HG03066 (cell line): ENCODE data around the gene FOXO6.
A peak's percentile ranks its signal among the peaks of the same experiment; 100 is the strongest.

Experiments used
- ATAC-seq: cut with Tn5 transposase; IDR thresholded peaks from one replicate; pipeline ENCODE4 v1.9.1; 2021; ENCODE audit warnings: low read depth; ENCODE audit not compliant: unreplicated experiment

FOXO6 gene

DNA sequence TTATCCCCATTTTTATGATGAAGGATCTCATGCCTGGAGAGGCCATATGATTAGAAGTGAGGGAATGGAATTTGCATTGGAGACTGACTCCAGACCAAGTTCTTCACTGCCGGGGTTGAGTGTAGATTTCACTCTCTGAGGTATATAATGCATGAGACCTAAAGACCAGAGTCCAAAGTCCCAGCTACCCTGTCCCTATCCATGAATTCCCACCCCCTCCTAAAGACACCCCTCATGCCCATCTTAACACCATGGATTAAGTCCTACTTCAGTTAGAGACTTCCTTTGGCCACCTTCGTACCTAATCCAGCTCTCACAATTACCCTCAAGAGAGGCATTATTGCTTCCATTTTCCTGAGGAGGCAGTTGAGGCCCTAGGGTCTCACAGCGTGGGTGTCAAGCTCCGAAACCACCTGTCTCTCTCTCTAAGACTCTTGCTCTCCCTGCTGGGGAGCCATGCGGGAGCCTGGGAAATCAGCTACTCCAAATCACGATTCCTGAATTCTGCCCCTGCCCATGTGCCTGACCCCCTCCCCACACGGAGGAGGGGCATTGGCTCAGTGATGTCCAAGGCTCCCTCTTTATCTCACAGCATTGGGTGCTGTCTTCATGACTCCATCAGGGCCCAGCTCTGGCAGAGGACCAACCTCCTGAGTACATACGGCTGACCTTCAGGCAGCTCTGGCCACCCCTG lies 11.7 kb upstream of the FOXO6 start:
- no peak for ATAC-seq

DNA sequence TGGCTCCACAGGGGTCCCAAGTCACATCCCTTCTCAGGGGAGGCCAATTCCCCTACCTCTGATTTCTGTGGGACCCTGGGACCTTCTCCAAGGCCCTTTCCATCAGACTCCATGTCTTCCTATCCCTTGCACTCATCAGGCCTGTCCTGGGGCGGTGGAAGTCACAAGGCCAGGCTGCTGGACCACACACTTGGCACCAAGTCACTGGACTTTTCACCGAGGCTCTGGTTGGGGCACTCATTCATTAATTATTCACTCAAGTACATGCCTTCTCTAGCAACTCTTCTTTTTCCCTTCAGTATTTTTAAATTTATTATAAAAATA lies 11.2 kb upstream of the FOXO6 start:
- no peak for ATAC-seq

DNA sequence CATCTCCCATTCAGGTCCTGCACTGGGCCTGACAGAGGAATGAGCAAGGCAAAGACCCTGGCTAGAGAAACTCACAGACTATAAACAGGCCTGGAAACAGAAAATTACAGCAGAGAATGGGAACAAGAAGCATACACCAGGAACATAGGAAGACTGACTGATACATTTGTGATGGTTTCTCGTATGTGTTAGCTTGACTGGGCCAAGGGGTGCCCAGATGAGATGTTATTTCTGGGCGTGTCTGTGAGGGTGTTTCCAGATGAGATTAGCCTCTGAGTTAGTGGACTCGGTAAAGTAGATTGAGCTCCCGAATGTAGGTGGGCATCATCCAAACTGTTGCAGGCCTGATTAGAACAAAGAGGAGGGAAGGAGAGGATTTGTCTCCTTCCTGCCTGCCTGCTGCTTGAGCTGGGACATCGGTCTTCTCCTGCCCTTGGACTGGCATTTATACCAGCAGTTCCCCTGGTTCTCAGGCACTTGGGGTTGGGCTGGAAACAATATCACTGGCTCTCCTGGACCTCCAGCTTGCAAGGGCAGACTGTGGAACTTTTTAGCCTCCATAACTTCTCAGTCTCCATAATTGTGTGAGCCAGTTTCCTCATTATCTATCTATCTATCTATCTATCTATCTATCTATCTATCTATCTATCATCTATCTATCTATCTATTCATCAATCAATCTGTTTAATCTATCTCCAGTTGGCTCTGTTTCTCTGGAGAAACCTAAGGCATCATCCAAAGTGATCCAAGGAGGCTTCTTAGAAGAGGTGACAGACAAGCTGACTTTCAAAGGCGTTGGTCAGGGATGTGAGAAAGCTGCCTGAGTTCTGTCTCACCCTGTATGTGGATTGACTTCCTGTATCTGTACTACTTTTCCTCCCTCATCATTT lies 9.7 kb upstream of the FOXO6 start:
- ATAC-seq = no peak

DNA sequence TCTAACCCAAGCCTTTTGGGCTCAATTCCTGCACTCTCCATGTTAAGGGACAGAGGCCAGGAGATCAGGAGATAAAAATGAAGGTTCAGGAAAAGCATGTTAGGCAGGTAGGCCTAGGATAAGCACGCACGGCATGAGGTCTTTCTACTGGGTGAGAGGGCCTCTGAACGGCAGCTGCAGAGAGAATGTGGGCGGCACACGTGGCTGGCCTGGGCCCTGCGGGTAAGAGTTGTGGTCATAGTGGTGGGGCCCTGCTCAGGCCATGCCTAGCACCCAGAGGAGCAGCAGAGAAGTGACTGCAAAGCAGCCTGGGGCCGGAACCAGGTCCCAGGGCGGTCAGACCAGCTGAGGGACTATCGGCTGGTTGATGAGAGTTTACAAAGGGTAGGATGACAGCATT lies 7.5 kb upstream of the FOXO6 start:
- ATAC-seq = peak; percentile 68

DNA sequence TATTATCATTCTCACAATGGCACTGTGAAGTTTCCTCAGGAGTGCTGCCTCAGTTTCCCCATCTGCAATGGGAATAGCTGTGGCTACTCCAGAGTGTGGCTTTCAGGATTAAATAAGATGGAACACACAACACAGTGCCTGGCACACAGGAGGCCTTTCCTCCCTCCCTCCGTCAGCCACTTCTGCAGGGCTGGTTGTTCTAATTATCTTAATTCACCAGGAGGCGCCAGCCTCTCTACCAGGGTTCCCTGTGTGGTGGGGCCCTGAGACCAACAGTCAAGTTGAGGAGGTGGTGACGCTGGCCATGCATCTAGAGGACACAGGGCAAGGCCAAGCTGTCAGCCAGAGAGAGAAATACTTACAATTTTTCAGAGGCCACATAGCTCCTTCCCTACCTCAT lies 6.3 kb upstream of the FOXO6 start:
- no peak for ATAC-seq

DNA sequence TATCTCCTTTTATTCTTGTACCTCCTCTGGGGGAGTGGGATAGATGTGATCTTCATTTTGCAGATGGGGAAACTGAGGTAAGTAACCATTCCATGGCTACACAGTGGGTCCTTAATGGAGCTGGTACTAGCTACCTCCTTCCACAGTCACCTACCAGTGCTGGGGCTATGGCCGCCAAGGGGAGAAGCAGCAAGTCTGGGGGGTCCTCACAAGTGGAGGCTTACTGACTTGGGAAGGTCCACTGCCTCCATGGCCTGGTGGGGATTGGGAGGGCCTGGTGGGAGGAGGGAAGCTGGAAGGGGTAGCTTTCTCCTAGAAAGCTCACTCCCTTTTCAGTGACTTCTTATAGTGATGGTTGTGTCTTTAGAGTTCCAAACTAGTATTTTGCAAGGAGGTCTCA lies 5.9 kb upstream of the FOXO6 start:
- ATAC-seq = no peak

DNA sequence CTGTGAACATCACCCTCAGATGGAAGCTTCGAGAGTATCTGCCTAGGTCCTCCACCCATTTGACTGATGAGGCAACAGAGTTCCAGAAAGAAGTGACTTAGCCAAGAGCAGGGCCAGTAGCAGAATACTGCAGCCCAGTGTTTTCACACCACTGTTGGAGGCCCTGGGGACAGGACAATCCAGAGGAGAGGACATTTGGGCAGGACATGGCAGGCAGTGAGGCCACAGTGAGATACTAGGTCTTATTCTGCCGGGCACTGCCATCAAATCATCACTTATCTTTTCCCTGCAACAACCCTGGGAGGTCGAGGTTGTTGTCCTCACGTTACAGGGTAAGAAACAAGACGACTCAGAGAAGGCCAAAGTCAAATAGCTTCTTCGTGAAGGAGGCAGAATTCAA lies 5.5 kb upstream of the FOXO6 start:
- ATAC-seq = no peak

DNA sequence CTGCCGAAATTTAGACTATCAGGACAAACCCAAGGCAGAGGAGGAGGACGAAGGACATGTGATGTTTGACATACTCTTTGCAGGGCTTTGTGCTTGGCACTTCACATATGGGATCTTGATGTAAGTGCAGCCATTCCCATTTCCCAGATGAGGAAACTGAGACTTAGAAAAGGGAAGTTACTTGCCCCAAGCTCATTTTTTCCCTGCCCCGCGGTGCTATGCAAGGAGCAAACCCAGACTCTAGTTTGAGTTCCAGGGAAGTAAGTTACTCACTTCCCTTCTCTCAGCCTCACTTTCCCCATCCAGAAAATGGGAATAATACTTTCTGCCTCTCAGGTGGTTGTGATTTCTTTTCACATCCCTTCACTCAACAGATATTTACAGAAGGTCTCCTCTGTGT lies 4.5 kb upstream of the FOXO6 start:
- no peak for ATAC-seq

DNA sequence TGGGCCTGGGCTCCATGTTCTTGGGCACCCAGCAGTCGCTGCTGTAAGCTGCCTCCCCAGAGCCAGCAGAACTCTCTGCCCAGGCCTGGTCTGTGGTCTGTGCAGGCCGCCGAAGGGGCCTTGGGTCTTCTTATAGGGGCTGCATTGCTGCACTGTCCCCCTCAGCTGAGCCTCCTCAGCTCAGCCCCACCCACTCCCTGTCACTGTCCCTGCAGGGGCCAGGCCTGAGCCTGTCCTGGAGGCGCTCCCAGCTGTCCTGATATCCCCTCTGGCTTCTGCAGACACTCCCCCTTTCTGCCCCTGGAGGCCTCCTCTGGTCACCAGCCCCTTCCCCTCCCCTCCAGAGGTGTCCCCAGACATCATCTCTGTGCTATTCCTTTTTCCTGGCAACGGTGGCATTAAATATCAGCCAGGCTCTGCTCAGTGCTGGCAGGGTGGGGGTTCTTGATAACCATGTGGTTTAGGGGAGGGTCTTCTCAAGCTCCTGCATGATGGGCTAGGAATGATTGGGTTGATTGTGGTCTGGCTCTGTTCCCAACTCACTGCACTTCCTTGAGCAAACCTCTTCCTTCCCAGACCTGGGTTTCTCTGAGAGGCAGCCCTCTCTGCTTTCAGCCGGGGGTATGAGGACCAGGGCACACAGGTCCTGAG lies 3.7 kb upstream of the FOXO6 start:
- ATAC-seq = no peak

DNA sequence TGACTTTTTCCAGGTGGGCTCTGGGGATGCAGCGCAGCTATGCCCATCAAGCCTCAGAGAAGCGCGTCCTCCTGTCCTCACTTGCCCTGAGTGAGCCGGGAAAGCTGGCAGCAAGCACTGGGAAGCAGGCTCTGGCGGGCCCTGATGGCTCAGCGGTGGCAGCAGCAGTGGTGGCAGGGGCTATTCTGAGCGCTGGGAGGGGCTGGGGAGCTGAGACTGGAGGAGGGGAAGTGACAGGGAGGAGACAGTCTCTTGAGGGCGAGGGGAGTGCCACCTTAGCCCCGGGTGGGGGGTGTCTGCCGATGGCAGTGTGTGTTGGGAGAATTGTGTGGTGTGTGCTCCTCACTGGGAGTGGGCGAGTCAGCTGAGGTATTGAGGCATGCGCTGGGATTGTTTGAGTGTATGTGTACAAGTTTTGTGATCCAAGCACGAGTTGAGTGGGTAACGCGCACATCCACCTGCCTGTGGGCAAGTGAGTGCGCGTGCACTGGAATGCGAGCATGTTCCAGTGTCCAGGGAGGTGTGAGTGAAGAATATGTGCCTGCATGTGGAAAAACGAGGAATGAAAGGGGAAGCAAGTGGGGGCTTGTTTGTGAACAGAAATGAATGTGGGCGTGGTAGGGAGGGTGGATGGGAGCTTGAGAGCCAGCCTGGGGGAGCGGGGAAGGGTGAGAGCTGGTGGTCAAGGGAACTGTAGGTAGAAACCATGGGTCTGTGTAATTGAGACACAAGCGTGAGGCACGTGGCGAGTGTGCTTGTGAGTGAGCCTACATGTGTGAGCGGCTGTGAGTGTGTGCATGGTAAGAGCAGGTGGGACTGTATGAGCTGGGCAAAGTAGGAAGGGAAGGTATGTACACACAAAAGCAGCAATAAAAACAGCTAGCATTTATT lies 2.9 kb upstream of the FOXO6 start:
- ATAC-seq = no peak

DNA sequence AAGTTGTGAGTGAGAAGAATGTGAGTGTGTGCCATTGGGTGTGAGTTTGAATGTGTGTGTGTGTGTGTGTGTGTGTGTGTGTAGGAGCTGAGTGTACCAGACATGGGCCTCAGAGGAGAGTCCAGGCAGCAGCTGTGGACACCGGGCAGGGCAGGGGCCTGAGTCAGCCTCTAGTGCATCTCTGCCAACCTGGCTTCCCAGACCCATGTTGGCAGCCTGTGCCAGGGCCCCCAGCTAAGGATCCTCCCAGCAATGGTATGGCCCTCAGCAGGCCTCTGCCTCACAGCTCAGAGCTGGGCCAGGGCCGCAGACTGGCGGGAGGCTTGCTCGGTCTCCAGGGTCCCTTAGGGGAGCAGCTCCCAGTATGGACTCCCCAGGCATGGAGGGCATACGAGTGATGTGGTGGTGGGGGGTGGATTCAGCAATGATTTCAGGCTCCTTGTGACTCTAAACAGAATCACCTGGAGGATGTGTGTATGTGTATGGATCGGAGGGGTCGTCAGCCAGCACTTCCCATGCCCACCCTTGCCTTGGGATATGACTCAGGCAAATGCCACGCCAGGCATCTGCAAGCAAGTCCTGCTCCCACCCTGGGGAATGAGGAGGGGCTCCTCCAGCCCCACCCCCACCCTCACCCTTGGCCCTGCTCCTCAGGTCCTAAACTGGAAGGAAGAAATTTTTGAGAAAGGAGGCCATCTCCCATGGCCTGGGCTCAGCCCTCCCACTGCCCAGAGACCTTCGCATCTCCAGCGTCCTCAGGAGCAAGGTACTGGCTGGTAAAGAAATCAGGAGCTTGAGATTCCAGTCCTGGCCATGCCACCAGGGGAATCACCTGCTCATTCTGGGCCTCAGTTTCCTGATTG lies 1.8 kb upstream of the FOXO6 start:
- no peak for ATAC-seq

DNA sequence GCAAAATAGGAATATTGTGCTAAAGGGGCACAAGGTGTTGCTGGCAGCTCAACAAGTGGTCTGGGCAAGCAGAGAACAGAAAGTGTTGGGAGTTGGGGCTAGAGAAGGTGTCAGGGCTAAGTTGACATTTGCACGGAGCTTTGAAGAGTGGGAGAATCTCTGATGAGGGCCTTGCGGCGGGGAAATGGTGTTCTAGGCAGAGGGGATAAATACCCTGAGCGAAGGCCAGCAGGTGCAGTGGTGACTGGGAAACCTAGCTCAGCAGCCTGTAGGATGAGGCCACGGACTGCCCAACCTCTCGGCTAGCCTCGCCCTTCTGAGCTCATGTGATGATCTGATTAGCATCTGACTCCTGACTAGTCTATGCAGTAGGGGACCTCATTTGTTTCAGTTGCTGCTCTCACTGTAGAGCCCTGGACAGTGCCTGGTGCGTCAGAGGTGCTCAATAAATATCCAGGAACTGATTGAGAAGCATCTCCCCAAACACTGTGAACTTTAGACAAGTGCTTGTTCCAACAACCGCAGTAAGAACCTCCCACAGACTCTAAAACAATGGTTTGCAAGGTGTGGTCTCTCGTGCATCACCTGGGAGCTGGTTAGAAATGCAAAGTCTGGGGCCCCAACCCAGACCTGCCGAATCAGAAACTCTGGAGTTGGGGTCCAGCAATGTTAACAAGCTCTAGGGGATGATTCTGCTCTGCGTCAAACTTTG lies 1.0 kb upstream of the FOXO6 start:
- ATAC-seq = no peak

DNA sequence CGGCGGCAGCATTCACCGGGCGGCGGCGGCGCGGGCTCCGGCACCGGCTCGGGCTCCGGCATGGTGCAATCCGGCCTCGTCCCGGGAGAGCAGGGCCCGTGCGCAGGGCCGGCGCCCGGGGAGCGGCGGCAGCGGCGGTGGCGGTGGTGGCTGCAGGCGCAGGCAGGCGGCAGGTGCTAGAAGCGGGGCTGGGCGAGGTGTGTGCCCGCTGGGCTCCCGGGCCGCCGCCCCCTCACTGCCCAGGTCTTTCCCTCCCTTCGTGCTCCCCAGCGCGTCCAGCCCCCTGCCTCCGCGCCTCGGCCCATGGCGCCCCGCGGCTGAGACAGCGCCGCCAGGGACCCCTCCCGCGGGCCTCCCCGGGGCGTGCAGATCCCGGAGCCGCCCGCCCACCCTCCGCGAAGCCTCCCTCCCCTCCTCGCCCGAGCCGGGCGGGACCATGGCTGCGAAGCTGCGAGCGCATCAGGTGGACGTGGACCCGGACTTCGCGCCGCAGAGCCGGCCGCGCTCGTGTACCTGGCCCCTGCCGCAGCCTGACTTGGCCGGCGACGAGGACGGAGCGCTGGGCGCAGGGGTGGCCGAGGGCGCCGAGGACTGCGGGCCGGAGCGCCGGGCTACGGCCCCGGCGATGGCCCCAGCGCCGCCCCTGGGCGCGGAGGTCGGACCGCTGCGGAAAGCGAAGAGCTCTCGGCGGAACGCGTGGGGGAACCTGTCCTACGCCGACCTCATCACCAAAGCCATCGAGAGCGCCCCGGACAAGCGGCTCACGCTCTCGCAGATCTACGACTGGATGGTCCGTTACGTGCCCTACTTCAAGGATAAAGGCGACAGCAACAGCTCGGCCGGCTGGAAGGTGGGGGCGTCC lies 492 bp downstream of the FOXO6 start:
- ATAC-seq = no peak

DNA sequence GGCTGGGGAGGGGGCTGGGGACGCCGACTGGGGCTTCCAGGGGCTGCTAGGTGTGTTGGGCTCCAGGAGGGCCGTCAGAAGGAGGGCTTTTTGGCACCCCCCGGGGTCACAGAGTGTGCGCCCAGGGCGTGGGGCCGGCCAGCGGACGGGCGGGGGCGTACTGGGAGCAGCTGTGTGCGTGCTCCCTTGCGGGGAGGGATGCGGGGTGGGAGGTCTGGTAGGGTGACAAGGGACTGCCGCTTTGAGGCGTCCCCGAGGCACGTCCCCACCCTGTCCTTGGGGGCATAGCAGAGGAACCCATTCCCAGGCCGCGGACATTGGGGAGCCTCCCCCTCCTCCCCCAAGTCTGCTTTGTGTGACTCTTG lies 1.1 kb downstream of the FOXO6 start:
- ATAC-seq = no peak

DNA sequence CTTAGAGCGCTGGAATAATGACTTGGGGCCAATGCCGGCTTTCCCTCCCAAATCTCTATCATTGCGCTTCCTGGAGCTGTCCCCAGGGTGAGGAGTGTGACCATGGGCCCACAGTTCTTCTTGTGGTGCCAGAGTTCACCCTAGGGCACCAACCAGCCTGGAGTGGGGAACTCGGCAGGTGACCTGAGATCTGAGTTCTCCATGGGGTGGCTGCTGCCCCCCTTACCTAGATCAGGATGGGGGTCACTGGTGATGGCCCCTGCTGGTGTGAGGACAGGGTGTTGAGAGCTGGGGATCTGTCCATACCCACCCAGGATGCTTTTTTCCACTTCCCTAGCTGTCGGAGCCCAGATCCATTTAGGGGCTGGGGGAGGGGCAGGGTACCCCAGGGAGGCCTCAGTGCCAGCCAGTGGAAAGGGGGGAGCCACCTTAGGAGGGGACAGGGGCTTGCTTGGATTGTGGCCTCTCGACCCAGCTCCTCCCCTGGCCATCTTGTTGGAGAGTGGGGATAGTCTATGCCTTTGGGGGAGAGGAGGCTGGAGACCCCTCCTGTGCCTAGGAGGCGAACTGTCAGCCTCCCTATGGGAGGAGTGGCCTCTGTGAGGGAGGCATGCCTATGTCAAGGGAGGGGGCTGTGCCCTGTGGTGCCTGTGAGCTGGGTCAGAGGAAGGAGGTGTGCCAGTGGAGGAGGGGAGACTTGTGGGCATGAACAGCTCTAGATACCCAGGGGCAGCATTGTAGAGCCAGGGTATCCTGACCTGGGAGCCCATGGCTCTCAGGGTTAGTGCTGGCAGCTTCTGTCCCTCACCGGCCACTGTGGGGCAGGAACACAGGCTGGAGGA lies 1.7 kb downstream of the FOXO6 start:
- ATAC-seq = no peak

DNA sequence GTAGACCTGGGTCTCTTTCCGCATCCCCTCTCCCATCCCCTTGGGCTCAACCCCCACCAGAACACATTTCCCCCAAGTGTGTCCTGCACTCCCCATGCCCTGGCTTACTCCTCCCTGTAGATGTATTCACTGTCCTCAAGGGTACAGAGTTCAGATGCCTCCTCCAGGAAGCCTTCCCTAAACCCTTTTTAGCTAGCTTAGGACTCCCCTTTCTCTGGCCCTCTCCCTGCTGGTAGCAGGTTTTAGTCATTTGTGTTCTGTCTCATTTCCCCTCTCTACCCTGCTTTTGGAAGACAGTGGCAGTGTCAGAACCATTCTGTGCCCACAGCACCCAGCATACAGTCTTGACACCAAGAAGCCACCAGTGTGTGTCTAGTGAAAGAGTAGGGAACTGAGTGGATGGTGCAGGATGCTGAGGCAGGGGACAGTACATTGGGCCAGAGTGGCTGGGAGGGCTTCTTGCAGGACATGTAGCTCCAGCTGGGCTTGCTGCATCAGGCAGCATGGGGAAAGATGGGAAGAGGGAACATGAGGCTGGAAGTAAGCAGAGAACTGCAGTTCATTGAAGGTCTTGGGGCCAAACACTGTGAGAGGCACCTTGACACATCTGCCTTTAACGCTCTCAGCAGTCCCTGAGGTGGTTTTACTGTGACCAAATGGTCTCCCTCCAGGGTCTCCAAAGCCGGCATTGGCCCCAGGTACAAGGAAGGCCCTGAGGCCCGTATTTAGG lies 2.5 kb downstream of the FOXO6 start:
- no peak for ATAC-seq
